GM03348 (cell line): Measurements from ENCODE around the gene SOHLH1.

Experiments used
- DNase-seq: peaks from one replicate; pipeline ENCODE4 v3.0.0; 2012; ENCODE audit warnings: low spot score

Gene SOHLH1, protein sequence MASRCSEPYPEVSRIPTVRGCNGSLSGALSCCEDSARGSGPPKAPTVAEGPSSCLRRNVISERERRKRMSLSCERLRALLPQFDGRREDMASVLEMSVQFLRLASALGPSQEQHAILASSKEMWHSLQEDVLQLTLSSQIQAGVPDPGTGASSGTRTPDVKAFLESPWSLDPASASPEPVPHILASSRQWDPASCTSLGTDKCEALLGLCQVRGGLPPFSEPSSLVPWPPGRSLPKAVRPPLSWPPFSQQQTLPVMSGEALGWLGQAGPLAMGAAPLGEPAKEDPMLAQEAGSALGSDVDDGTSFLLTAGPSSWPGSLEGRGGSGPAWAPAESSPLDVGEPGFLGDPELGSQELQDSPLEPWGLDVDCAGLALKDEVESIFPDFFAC

DNA sequence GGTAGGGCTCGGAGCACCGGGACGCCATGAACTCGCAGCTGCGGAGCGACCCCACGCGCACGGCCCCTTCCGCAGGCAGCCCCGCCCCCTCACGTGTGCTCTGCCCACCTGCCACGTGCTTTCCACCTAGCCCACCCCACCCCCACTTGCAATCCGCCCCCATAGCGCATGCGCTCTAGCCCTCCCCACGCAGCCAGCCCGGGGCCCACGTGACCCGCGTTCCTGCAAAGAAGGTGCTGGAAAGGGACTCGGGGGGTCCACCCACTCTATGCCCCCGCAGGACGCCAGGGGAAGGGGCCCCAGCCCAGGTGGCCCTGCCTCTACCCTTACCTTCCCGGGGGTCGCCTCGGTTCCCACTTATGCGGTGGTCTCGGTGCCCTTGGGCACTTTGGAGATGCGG is at the start of gene SOHLH1:
SOHLH1 (minus strand) TSS at position 42 of the 400 bp plus-strand sequence; CDS start at position 28, 14 bp downstream.
- no peak for DNase-seq

DNA sequence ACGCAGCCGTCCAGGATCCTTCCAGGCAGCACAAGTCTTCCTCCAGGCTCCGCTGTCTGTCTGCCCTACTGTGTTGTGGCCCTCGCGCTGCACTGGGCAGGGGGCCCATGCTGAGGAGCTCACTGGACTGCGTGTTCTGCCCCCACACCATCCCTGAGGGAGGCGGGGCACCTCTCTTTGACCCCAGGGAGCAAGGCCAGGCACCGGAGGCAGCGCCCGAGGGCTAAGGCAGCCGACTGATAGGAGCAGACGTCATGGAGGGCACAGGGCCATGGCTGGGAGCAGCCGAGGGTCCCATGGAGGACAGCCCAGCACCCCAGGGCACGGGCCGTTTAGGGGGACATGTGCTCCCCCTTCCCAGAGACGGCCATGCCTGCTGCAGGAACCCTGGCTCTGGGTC is 49.4 kb upstream of the SOHLH1 start:
- DNase-seq = no peak

DNA sequence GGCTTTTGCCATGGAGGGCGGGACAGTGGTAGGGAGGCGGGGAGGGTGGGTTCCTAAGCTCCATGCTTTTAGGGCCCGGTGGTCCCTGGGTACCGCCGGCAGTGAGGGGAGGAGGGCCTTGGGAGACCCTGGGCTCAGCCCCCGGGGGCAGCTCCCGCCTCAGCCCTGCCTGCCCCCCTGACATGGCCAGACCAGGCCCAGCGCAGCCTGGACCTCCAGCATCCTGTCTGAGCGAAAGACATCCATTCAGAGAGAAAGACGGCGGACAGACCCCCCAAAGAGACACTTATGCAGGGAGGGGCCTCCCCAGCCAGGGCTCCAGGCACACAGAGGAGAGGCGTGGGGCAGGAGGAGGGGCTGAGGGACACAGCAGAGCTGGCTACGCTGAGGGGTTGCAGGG is 48.0 kb upstream of the SOHLH1 start:
- DNase-seq = no peak

DNA sequence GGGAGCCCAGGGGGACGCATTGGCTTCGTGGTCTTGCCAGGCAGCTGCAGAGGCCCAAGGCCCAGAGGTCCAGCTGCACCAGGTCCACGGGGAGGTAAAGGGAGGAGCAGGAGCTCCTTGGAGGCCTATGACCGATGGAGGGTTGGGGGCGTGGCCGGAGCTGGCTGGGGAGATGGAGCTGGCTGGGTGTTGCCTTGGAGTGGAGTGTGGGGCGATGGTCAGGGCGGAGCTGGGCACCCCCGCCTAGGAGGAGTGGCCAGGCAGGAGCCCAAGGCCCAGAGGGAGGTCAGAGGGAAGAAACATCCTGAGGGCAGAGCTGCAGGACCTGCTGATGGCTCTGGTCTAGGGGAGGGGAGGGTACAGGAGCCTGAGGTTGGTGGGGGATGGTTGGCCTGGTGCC is 47.3 kb upstream of the SOHLH1 start:
- no peak for DNase-seq

DNA sequence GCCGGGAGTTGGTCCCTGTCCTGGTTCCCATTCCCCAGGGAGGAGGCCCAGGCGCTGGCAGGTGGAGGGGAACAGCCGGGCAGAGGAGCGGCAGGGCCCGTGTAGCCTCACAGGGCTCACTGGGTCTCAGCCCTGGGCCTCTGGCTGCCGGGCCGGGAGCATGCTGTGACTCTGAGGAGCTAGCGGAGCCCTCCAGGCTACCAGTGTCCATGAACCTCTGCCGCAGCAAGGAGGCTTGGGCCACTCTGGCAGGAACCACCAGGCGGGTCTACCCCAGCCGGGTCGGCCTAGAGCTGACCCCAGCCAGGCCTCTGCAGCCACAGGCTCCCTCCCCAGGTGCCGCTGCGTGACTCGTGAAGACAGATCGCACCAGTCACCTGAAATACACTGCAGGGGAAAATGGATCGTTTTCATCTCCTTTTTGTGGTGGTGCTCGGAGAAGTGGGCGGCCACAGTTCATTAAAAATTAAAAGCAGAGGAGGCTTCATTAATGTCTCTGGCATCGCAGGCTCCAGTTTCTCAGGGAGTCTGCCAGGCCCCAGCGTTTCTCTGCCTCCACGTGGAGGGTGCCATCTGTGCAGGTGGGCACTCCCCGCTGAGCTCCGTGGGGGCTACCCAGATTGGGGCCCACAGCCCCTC is 46.5 kb upstream of the SOHLH1 start:
- no peak for DNase-seq

DNA sequence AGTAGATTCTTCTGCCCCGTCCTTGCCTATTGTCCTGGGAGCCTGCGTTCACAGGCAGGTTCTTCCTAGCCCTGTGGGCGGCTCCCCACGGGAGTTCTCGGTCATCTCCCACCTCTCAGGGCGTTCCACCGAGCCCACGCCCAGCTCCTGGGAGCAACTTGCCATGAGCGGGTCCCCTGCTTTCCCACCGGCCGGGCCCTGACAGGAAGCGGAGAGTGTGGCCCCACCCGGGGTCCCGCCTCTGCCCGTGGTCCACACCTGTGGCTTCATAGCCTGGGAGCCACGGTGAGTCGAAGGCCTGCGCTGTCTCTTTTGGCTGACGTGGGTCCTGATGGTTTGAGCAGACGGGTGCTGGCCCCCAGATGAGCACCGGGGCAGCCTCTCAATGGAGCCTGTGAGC is 45.9 kb upstream of the SOHLH1 start:
- no peak for DNase-seq

DNA sequence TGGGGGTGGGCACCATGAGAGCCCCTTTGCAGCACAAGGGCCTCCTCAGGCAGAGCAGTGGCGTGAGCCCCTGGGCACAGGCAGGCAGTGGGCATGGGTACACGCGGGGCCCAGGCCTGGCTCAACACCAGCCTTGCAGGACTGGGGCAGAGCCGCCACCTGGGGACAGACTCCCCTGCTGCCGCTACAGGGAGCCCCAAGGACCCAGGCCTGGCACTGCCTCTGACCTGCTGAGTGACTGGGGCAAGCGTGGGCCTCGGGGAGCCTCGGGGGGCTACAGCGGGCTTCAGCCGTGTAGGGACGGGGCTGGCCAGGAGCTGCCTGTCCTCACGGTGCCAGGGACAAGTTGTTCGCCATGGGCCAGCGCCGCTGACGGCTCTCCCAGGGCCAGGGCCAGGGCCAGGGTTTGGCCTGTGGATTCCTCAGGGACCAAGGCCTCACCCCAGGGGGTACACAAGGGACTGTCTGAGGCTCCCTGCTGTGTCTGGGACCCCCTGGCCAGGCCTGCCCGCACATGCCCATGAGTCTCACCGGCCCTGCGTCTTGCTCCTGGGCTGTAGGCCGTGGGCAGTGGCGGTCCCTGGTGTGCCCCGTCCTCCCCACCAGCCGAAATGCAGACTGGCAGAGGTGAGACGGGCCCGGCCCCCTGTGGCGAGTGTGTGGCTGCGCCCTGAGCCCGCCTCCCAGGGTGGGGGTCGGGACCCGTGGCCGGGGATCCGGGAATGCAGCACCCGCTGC is 45.2 kb upstream of the SOHLH1 start:
- DNase-seq = no peak

DNA sequence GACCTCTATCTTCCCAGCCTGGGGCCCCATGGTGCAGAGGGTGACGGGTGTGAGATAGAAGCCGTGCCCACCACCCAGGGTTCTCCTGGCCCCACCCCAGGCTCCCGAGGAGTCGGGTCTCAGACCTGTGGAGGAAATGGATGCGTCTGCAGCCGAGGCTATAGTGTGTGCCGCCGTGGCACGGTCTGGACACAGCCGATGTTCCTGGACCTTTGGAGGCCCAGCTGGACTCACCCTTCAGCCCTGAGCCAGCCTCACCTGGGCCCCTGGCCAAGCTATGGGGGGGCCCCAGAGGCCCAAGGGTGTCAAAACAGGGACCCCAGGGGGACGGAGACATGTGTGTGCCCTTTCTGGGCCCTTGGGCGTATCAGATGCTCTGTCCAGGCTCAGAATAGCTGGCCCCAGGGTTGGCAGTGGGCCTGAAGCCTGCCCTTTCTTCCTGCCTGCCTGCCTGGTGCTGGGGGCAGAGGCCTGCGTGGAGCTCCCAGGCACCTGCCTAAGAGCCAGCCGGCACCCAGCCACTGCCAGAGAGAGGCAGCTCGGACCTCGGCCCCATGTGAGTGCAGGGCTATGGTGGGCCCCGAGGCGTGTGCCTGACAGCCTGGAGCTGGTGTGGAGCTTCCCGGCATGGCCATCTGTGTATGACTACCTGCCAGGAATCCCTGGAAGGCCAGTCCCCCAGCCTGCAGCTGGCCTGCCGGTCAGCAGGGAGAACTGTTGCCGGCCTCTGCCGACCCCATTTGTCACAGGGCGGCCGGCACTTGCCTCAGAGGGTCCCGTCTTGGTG is 44.5 kb upstream of the SOHLH1 start:
- no peak for DNase-seq

DNA sequence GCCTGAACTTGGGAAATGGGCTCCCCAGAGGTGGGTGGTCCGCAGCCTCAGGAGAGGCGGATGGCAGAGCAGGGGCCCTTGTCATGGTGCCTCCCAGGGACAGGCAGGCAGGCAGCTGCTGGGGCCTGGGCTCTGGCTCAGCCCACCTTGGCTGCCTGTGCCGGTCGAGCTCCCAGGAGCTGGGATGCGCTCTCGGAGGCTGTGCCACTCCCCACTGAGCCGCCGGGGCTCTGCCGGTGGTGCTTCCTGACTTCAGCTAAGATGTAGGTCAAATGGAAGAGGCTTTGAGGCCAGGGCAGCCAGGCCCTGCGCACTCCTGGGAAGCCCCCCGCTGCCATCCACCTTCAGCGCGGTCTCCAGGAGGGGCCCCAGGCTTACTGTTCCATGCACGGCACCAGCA is 43.7 kb upstream of the SOHLH1 start:
- DNase-seq = no peak

DNA sequence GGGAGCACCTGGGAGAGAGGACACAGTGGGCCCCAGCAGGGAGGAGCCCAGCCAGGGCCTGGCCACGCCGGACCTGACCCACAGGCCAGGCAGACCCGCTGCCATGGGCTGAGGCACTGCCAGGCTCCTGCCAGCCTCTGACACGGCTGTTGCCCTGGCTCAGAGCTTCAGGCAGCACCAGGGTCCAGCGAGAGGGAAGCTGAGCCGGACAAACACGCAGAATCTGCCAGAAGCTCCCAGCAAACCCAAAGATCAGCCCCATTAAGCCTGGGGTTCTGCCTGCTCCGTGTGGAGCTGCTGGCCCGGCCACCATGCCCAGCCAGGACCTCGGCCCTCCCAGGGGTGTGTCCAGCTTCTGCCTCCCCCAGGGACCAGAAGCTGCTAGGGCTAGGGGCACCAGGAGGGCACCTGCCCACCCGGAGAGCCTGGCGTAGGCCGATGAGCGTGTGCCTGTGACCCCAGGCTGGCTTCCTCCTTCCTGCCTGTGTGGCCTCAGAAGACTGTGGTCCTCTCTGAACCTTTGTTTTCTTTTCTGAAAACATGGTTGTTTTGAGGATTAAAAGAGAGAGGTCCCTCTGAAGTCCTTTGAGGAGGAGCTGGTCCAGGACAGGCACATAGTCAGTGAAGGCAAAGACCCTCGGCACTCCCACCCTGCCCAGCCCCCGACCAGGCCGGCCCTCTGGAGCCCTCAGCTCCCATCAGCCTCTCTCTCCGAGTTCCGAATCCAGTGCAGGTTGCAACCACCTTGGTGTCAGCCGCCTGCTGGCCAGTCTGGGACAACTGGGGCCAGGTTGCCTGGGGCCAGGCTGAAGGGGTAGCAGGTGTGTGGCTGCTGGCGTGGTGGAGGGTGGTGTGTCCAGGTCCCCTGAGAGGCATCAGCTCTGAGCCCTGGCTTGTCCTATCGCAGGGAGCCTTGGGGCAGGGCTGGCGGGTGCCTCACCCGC is 42.3 kb upstream of the SOHLH1 start:
- DNase-seq = no peak

DNA sequence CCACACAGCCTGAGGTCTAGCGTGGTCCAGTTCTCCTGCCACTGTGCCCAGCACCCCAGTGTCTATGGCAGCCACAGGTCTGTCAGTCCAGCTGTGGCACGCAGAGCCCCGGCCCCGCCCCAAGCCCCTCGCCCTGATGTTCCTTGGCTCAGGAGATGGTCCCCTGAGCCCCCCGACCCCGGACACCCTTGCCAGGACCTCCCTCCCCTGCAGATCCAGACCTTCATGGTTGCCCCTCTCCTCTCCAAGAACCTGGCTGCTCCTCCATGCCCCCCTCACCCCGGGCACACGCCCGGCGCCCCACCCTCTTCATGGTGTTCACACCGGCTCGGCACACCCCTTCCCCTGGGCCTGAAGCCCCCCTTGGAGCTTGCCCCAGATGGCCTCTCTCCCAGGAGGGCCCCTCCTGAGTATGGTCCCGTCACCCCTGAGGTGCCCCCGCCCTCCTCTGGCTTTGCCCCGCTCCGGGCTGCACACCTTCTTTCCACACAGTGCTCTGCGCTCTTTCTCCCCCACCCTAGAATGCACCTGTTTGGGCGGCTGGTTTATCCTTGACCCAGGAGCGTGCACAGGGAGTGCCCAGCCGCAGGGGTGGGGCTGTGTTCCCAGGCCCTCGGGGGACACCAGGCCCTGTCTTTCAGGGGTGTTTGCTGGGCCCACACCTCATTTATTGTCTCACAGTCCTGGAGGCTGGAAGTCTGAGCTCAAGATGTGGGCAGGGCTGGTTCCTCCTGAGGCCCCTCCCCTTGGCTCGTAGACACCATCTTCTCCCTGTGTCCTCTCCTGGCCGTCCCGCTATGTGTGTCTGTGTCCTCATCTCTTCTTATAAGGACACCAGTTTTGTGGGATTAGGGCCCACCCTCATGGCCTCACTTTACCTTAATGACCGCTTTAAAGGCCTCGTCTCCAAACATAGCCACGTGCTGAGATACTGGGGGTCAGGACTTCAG is 40.3 kb upstream of the SOHLH1 start:
- DNase-seq = no peak

DNA sequence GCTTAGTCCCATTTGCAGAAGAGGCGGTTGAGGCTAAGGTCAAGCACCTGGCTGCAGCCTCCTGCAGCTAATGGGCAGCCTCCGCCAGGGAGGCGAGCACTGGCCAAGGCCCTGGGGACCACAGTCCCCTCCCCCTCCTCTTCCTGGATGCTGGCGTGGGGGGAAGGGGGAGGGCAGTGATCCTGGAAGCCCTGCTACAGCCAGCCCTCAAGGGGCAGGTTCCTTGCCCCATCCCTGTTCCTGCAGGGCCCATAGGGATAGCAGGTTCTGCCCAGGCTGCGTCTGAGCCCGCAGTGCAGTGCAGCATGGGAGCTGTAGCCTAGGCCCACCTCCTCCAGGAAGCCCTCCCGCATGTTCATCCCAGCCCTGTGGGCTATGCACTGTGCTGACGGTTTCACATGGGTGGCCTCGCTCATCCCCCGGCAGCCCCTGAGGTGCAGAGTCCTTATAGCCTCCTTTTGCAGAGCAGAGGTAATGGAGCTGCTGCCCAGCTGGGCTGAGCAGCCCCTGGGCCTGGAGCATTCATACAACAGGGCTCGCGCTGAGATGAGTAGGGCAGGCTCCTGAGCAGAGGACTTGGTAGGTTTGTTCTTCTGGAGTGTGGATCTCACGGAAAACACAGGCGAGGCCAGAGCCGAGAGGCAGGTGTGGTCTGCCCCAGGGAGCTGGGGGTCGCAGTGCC is 38.7 kb upstream of the SOHLH1 start:
- no peak for DNase-seq

DNA sequence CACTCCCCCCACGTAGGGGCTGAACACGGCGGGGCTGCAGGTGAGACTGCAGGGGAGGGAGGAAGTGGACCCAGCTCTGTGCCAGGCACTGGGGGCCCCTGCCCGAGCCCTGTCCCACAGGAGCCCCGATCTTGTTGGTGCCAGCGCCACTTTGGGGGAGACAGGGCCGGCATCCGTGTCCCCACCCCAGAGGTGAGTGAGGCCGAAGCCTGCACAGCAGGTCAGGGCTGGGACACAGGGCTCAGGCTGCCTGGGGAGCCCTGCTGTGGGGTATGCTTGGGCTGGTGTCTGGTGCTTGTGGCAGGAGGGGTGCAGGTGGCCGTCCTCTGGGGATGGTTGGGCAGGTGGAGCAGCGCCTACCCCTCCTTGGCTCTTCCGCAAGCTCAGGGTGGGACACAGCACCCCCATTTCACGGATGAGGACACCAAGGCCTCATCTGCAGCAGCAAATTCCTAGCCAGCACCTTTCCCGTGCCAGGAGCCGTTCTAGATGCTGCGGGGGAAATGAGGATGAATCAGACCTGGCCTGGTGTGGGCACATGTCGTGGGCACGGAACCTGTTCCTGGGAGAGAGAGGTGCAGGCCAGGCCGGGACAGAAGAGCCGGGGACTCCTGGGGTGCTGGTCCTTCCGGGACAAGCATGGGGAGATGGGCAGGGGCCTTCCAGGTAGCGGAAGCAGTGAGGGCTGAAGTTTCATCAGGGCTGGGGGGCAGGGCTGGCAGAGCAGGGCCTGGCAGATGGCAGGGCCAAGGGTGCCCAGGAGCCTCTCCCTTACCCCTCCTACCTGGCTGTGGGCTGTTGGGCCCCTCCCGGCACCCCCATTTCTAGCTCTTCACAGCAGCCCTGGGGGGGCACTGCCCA is 37.9 kb upstream of the SOHLH1 start:
- DNase-seq = no peak

DNA sequence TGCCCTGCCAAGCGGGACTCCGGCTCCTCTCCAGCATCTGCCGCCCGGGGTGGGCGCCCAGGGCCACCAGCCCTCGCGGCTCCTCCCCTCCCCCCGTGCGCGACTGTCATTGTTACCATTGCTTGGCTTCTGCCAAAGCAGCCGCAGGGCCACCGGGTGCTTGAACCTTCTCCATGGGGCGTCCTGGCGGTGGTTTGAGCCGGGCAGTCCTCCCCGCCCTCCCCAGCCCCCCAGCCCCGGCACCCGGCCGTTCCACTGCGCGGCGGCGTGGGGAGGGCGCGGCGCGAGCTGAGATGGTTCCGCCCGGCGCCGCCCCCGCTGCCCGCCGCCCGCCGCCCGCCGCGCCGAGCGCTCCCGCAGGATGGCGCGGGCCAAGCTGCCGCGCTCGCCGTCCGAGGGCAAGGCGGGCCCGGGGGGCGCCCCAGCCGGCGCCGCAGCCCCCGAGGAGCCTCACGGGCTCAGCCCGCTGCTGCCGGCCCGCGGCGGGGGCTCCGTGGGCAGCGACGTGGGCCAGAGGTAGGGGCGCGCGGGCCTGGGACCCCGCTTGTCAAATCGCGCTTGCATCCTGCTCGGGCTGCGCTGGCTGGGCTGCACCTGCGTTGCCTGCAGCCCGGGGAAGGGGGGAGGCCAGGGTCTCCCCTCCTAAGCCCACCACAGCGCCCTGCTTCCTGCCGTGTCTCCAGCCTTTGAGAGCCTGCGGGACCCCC is 37.1 kb upstream of the SOHLH1 start:
- DNase-seq = no peak

DNA sequence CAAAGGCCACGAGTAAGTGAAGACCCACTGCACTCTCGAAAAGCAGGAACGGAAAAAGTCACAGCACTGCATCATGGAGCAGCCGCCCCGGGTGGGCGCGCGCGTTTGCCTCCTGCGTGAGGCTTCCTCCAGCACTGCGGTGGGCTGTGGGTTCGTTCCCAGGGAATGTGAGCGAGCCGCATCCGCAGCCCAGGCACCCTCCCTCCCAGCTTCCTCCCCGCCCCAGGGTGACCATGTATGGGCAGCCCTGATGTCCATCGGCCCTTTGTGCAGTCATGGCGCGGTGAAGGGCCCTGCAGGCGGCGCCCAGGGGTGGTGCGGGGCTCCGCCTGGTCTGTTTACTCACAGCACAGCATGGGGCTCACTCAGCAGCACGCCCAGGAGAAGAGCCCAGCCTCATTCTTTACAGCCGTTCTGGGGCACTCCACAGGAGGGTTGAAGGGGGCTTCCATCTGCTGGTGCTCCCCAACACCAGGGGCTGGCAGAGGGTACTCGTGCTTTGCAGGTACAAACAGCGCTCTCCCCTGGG is 35.4 kb upstream of the SOHLH1 start:
- no peak for DNase-seq

DNA sequence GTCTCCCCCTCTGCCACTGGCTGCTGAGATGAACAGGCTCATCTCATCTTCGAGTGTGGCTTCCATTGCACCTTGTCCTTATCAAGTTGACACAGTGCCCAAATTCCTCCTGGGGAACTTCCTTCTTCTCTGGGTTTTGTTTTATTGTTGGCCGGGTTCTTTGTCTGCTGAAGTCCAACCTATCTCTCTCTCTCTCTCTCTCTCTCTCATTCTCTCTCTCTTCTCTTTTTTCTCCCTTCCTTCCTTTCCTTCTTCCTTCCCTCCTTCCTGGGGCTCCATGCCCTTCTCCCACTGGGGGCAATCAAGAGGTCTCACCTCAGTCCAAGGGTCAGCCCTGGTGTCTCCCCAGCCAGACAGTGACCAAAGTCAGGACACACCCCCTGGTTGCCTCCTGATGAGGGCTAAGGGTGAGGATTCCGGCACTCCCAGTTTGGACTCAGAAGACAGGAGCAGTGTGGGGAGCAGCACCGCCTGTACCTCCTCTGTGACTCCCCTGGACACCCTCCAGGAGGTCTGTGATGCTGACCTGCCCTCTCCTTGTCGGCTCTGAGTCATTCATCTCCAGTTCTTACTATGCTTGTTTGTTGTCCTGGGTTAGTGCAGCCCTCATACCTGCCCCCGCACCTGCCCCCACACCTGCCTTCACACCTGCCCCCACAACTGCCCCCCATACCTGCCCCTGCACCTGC is 33.4 kb upstream of the SOHLH1 start:
- no peak for DNase-seq

DNA sequence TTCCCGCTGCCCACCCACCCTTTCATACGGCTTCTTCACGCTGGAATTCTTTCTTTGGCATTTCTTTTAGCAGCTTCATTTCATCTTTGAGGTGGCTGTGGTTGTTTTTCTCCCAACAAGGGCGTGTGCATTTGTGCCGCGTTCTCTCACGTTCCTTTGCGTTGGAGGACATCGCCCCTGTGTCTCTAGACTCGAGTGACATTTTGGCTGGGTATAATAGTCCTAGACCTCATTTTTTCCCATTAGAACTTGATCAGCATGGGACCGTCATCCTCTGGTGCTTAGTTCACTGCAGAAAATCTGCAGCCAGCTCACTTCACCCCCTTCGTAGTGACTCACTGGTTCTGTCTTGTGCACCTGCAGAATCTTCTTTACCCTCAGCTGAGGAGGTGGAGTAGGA is 32.2 kb upstream of the SOHLH1 start:
- DNase-seq = no peak
